CD4-positive, alpha-beta T cell treated with Interferon alpha-2 for 1 hour (primary cell): Measurements from ENCODE around the gene PIGO.
A peak's percentile ranks its signal among the peaks of the same experiment; 100 is the strongest.

Source experiments
- DNase-seq, 2 donors: peaks; one replicate each; pipeline ENCODE4 v3.0.0-alpha.2; 2020 to 2022

The PIGO gene

DNA sequence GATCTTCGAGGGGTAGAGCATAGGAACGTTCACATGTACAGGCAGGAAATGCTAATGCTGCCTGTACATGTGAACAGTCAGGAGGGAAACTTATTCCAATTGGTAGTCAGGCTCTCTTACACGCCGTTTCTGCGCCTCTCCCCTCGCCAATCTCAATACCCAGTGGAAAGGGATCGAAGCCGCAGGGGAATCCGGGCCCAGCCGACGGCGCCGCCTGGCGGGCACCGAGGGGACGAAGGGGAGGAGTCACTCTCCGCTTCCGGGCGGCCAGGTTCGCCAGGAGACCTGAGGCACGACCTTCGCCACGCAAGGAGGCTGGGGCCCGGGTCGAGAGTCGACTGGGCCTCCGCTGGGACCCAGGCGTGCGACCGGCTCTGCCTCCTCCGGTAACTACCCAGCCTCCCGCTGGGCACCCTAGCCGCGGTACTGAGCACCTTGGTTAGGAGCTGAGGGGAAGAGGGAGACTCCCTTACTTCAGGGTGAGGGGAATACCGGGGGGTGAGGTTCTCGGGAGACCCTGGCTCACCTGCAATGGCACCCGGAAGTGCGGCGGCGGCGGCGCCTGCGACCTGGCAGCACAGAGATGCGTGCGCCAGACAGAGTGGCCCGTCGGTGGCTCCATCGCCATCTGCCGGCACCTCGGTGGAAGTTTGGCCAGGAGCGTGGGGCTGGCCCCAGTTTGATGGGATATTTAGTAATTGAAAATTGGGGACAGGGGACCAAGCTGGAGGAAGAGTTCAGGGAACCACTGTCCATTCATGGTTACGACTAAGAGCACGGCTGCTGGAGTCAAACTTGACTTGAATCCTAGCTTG is at the start of gene PIGO:
TSS of gene PIGO (minus strand) at position 557 of the 815 bp plus-strand sequence. CDS start 1,026 bp downstream, outside the sequence.
- peak; percentile 89 to 91 for DNase-seq

DNA sequence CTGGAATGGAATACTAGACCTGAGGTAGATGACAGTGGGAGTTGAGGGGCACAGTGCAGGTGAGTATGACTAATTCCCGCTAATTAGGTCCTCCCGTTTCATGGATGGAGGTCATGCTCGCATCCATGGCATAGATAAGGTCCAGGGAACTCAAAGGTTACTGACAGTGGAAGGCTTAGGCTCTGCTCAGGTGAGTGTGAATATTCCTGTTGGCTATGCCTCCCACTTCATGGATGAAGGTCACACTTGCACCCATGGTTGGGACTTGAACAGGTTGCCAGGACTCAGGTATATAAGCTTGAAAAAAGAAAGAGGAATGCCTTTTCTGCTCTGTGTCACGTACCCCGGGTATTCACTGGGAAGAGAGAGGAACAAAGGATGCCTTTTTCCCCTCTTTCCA is 45.6 kb upstream of the PIGO start:
- DNase-seq: no peak

DNA sequence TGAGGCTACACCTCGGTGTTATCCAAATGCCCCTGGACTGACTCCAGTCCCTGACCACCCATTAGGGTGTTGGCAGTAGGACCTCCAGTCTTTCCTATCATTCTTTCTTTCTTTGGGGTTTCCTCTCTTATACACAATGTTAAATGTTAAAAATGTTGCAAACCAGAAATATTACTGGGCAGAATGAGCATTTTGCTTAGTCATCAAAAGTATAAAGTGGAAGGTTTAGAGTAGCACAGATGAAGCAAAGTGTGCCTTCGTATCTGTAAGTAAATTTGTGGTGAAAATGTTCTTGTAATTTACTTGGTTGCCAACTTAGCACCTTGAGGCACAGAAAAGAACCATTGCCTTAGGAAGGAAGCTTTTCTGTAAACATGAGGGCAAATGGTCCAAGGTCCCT is 43.7 kb upstream of the PIGO start:
- DNase-seq: no peak

DNA sequence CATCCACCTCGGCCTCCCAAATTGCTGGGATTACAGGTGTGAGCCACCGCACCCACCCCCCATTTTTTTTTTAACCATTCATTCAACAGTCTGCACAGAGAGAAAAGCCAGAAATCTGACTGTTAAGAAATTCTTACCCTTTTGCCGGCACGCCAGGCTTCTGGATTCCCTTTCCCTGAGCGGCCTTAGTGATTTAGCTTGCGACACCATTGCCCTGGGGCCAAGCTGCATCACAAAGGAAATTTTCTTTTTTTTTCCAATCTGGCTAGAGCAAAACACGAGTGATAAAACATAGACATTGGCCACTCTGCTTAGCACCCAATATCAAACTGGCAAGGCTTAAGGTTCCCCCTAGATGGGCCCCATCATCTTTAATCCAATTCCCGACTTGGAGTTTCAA is 40.5 kb upstream of the PIGO start:
- no peak for DNase-seq

DNA sequence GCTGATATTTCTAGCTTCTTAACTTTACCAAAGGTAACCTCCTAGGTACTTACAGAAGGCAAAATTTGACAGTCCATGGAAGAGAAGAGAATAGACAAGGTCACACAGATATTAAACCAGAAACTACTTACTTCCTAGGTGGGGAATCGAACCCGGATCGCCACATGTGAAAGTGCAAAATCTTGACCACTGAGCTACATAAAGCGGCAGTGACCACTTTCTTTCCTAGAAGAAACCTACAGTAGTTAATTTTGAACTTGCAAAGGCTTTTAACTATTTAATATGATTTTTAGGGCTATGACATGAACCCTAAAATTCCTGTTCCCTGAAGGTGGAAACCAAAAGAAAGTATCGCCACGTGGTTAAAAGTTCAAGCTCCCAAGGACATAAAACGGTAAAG is 39.6 kb upstream of the PIGO start:
- no peak for DNase-seq

DNA sequence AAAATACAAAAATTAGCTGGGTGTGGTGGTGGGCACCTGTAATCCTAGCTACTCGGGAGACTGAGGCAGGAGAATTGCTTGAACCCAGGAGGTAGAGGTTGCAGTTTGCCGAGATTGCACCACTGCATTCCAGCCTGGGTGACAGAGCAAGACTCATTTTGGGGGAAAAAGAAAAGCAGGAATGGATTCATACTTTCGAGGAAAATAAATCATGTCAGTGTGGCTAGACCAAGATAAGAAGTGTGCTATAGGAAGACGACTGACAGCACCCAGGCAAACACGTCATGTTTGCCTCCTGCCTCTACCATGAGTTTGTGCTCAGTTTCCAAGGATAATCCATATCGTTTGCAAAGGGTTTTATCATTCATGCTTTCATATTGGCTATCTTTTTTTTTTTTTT is 38.5 kb upstream of the PIGO start:
- DNase-seq: no peak

DNA sequence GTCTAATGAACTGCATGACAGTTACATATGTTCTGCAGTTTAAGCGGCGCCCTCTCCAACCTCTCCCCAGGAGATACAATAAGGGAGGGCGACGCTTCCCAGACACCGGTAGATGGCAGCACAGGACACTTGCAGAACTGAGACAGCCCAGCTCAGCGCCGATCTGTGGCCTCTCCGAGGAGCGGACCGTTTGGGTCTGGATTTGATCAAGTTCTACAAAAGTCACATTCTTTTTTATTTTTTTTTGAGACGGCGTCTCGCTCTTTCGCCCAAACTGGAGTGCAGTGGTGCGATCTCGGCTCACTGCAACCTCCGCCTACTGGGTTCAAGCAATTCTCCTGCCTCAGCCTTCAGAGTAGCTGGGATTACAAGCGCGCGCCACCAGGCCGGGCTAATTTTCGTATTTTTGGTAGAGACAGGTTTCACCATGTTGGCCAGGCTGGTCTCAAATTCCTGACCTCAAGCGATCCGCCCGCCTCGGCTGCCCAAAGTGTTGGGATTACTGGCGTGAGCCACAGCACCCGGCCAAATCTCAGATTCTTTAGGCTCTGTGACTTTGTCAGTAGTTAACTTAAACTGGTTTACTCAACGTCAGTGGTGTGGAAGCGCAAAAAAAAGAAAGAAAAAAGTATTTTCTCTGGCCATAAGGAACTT is 20.6 kb upstream of the PIGO start:
- peak; percentile 91 to 93 for DNase-seq

DNA sequence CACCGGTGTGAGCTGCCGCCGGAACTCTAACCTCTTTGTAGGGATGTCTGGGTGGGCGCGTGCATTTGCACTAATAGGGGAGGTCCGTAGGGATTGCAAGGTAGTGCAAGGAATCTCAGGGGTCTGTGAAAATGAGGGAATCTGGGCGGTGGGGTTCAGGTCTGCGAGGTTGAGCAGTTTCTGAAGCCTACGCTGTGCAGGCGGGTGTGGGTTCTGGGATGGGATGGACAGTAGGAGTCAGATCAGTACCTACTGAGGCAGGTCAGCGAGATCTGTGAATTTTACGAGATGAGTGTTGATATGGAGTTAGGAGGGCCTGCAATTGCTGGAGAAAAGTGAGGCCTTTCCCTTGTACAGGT is 20.1 kb upstream of the PIGO start:
- no peak for DNase-seq

DNA sequence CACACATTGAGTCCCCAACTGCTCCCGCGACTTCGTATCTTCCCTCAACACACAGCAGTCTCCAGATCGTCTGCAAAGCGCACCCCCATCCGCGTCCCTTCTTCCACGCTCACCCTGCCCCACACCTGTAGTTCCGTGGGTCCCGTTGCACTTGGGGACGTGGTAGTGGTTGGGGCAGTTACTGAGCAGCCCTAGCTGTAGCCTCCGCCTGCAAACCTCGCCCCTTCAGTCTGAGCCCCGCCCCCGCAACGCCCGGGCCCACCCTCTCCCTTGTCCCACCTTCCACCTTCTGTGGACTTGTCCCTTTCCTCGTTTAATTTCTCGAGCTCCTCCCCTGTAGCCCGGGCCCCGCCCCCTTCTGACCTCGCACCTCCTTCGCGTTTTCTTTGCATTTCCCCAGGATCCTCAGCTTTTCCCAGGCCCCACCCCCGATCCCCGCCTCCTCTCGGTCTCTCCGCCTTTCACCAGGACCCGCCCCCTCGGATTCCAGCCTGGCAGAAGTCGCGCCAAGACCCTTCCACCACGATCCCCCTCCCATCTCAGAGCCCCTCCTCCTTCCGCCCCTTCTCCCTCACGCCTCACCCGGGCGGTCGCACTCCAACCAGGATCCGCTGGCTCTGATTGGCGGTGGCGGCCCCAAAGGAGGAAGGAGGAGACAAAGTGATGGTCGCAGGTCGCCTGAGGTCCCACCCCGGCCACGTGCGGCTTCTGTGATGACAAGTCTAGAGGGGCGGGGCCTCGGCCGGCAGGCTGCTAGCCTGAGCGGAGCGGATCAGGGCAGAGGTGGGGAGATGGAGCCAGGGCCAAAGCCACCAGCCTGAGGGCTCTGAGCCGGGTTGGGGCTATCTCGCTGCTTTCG is 19.5 kb upstream of the PIGO start, which contains the start of gene ATOSB:
TSS of gene ATOSB (minus strand) at position 183 of the 859 bp plus-strand sequence. CDS start 7,588 bp downstream, outside the sequence.
- peak; percentile 94 for DNase-seq

DNA sequence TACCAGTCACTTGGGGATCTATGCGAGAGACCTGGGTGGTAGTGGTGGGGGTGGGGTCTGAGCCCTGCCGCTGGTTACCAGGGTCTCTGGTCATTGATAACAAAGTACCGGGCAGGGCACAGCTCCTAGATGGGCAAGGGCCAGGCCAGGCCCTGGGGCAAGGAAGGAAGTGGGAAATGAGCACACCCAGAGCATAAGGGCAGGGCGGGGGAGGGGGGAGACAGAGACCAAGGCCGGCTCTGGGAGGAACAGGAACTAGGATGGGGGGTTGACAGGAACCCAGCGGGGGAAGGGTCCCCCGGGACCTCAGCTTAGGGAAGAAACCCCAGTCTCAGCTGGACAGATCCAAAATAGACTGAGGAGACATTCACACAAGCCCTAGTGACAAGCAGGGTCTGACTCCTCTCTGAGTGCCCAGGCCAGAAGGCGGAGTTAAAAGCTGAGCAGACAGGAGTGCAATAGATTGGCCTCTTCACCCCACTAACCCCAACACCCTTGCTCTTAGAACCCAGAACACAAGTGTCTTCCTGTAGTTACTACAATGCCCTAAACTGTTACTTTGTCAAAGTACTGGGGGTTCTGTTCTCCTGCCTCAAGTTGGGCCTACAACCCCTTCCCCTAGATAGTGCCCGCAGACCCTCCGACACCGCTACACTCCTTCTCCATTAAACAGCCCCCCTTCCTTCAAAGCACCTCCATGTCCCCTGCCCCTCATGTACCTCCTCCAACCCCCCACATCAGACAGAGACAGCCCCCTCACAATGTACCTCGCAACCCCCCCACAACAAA is 18.6 kb upstream of the PIGO start:
- peak; percentile 45 to 51 for DNase-seq

DNA sequence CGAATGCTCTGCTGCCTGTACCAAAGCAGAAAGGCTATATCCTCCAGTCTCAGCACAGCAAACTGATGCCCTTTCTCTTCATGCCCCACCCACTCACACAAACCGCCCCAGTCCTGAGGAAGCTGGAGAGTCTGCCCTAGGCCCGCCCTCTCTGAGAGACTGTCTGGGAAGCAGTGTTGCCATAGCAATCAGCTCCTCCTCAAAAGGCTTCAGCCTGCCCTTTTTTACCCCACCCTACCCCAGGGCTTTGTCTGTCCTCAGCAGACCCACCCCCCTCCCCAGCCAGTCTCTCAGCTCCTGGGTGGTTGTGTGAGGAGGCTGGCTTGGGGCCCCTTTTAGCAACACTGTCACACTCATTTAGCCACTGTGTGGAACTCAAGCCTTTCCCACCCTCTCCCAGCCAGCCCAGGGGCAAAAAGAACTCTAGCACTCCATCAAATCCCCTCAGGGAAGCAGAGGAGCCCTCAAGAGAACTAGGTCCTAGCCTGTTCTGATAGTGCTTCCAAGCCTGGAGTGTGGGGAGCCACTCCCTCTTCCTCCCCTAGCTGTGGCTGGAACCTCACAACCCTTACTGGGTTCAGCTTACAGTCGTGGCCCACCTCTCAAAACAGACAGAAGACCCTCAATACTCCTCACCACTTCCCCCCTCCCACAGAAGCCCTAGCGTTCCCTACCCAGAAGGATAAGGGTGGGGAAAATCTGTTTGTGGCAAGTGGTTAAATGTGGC is 17.9 kb upstream of the PIGO start:
- peak; percentile 84 to 88 for DNase-seq

DNA sequence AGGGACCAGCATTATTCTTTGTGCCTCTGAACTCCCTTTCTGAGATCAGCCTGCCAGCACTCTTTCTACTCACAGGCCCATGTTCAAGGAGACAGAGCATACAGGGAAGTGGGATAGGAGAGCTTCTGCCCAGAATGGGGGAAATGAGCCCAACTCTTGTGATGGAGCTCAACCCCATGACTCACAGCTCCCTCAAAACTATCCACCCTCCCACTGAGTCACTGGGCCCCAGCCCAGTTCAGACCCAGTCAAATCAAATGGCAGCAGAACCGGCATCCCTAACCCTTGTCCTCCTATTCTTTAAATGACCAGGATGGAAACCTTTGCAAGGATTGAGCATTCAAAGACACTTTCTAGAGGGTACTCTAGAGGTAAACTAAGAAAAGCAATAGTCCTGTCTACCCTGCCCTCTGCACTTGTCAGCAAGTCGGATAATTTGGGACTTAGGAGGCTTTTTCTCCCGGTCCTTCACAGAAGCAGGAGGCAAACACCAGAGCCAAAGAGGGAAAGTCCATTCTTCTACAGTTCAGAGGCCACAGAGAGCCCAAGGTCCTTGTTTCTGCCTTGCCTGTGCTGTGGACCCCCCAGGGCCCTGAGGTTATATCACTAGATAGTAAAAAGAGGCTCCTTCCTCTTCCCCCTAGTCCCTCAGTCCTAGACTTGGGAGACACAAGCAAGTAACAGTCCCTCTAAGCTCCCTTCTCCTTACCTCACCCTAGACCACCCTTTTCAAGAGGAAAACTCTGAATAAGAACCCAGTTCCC is 16.0 kb upstream of the PIGO start:
- peak in 1 of 2 donors; percentile 65 for DNase-seq

DNA sequence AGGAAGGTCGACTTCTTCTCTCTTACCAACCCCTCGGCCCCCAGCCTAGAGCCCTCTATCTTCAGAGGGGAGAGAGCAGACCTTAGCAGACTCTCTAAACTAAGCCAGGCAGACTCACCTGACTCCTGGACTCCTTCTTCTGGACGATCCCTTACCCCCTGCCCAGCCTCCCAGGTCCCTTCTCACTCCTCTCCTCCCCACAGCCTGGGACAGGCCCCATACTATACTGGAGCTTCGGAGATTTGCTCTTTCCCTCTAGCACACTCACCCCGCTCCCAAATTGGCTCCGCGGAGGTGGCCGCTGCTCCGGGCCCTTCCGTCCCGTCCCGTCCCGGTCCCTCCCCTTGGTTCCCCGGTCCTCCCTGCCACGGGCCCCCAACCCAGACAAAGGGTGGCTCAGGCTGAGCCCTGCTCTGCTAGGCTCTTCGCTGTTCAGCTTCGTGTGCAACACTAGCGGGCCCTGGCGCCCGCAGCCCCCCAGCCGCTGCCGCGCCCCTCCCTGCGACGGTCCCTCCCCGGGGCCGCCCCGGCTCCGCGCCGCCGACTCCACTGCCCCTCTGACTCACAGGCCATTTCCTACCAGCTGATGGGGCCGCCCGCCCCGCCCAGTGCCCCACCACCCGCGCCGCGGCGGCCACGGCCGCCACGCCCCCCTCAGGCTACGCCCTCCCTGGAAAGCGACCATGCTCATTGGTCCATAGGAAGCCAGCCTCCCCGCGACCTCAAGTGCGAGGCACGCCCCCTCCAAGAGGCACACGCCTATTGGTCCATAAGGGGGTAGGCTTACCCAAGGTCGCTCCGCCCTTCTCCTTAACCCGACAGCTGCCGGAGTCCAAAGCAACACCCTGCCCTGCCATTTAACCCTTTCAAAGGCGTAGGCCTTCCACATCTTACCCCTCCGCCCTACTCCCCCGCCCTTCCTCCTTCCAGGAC is 14.9 kb upstream of the PIGO start:
- peak; percentile 98 for DNase-seq

DNA sequence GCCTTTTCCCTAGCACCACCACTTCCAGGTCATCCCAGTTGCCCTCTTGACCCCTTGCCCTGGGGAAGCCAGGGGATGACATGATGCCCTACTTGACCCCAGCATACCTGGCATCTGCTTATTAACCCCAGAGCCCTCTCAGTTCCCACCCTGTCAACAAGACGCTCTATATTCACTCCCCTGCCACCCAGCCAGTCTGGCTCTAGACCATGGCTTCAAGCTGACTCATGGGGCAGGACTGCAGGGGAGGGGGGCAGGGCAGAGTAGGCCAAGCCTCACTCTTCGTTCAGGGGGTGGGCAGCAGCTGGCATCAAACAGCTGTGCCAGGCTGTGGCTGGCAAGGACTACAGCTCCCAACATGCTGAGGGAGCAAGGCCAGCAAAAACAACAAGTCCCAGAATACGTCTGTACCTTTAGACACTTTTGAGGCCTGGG is 14.0 kb upstream of the PIGO start:
- DNase-seq: no peak

DNA sequence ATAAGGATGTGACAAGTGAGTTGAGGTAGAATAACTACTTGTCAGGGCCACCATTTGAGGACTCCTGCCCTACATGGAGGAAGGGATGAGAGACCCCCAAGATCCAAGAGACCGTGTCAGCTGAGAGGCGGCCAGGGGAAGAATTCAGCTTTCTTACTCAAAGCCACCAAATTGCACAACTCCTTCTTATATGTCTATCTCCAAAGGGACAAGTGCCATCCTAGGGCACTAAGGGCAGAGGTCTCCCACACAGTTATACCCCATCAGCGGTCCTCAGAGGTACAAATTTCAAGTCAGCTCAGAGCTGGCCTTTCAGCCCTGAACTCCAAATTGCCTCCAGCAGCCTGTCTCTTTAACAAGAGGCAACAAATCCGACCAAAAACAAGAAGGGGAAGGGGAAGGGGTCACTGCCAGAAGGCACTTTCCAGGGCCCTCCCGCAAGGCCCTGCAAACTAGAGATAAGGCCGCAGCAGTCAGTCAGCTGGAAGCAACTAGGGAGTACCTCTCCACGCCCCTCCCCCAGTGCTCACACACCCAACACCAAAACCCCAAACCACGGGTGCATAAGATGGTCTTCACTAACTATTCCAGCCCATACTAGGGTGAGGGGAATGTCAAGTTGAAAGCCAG is 12.7 kb upstream of the PIGO start:
- DNase-seq: no peak

DNA sequence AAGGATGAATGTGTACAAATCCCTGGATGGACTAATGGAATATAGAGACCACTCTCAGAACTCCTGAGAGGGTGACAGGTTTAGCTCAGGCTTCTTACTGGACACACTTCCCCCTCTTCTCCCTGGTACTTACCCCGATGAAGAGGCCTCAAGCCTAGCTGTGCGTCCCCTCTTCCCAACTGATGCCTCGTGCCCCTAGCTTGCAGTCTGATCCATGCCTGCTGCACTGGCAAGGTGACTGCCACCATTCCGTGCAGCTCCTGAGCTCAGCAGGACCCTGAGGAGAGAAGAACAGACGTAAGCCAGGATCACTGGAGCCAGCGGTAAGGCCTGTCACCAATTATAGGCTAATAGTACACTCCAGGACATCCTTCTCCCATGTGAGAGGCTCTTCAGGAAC is 12.1 kb upstream of the PIGO start:
- DNase-seq: no peak

DNA sequence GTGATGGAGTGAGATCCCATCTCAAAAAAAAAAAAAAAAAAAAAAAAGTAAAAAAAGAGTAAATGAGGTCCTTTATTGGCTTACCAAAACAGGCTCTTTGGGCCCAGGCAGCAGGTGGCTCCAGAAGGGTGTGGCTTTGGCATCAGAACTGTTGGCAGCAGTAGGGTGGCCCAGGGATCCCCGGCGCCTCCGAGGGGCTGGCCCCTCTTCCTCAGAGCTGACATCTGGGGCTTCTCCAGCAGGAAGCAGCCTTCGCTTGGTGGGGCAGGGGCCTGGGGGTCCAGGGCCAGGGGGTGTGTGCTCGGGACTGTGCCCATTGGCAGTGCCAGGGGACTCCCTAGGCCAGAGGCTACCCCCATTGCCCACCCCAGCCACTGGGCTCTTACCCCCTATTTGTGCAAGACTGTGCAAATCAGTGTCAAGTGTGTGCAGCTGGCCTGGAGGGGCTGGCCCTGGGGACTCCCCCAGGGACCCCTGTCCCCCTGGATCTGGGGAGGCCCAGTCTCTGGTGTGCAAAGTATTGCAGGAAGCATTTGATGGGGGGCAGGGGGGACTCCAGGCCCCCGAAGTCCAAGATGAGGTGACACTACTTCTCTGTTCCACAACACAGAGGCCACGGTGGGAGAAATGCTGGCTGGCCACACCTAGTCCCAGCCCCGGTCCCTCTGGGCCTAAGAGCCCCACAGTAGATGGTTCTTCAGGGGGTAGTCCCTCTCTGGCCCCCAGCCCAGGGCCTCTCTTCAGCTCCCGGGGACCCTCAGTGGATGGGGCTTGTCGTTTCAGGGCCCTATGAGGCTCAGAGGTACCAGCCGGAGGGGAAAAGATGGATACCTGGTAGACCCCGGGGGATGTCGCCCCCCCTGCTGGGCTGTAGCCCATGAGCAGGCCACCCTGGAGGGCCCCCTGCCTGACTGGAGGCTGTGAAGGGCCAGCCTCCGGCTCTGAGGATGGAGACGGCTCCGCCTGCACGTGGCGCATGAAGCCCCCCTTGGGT is 11.2 kb upstream of the PIGO start:
- DNase-seq: no peak

DNA sequence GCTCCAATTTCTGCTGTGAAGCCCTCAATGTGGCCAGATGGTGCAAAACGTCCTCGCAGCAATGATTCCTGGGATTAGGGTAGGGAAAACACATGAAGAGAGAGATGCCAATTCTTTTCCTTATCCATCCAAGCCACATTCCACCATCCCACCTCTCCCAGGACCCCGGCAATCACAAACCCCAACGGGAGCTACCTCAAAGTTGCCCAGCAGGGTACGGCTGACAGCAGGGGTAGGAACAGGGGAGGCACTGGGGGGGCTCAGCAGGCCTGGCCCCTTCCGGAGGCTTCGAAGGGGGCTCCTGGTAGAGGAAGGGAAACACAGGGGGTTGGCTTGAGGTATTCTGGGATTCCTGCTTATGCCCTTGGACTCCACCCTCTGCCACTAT is 9.9 kb upstream of the PIGO start:
- DNase-seq: no peak
